Measurements from ENCODE around the gene CNIH1.
"Not testable (repeated sequence)": the region's sequence is repeated elsewhere in the genome, so short reads cannot be mapped to it uniquely, and the experiment has no call there.

CNIH1 gene

DNA sequence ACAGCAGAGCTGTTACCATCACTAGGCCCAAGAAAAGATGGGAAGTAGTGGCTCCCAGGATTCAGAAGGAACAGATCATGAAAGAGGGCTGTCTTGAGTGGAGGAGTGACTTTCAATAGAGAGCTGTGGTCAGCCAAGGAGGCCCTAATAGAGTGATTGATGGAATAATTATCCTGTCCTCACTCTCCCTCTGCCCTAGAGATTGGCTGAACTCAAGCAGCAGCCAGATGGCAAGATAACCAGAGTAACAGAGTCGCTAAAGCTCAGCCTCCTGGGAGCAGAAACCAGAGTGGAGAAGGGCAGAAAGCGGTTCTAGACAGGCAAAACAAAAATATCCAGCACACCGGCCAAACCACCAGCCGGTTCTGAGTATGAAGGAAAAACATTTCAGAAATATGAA is 24.5 kb upstream of the CNIH1 start:
- TF ChIP-seq ZFX (IDR thresholded peaks at IDR 0.05; ENCODE audit: borderline replicate concordance), result no peak
- TF ChIP-seq, protein P1, sequence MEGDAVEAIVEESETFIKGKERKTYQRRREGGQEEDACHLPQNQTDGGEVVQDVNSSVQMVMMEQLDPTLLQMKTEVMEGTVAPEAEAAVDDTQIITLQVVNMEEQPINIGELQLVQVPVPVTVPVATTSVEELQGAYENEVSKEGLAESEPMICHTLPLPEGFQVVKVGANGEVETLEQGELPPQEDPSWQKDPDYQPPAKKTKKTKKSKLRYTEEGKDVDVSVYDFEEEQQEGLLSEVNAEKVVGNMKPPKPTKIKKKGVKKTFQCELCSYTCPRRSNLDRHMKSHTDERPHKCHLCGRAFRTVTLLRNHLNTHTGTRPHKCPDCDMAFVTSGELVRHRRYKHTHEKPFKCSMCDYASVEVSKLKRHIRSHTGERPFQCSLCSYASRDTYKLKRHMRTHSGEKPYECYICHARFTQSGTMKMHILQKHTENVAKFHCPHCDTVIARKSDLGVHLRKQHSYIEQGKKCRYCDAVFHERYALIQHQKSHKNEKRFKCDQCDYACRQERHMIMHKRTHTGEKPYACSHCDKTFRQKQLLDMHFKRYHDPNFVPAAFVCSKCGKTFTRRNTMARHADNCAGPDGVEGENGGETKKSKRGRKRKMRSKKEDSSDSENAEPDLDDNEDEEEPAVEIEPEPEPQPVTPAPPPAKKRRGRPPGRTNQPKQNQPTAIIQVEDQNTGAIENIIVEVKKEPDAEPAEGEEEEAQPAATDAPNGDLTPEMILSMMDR (IDR thresholded peaks at IDR 0.05), result no peak
- H3K27ac ChIP-seq, result no peak overlapping the region

DNA sequence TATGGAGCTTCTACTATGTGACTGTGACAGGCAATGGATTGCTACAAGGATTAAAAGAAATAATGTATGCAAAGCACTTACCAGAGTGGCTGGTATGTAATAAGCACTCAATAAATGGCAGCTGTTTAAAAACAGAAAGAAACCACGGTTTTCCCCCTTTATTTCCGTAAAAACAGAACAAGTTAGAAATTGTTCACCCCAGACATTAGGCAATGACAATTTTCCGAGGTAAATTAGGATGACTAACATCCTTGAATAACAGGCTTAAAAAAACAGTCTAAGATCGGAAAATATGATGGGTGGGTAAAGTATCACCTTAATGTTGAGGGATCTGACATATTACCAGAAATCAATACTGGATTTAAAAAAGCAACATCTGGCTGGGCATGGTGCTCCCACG is 20.9 kb upstream of the CNIH1 start:
- TF ChIP-seq ZFX (IDR thresholded peaks at IDR 0.05; ENCODE audit: borderline replicate concordance), result no peak
- TF ChIP-seq, protein P1 (IDR thresholded peaks at IDR 0.05), result no peak
- H3K27ac ChIP-seq, result no peak overlapping the region

DNA sequence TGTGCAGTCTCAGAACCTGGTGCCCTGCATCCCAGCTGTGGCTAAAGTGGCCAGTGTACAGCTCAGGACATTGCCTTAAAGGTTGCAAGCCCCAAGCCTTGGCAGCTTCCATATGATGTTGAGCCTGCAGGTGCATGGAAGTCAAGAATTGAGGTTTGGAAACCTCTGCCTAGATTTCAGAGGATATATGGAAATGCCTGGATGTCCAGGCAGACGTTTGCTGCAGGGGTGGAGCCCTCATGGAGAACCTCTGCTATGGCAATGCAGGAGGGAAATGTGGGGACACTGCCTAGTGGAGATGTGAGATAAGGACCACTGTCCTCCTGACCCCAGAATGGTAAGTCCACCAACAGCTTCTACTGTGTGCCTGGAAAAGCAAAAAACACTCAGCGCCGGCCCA is 17.9 kb upstream of the CNIH1 start:
- H3K27ac ChIP-seq, result no peak overlapping the region
- no peak for TF ChIP-seq ZFX (IDR thresholded peaks at IDR 0.05; ENCODE audit: borderline replicate concordance)
- TF ChIP-seq, protein P1 (IDR thresholded peaks at IDR 0.05), result no peak

DNA sequence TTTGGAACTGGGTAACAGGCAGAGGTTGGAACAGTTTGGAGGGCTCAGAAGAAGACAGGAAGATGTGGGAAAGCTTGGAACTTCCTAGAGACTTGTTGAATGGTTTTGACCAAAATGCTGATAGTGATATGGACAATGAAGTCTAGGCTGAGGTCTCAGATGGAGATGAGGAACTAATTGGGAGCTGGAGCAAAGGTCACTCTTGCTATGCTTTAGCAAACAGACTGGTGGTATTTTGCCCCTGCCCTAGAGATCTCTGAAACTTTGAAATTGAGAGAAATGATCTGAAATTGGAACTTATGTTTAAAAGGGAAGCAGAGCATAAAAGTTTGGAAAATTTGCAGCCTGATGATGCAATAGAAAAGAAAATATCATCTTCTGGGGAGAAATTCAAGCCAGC is 17.4 kb upstream of the CNIH1 start:
- H3K27ac ChIP-seq, result not testable (repeated sequence)

DNA sequence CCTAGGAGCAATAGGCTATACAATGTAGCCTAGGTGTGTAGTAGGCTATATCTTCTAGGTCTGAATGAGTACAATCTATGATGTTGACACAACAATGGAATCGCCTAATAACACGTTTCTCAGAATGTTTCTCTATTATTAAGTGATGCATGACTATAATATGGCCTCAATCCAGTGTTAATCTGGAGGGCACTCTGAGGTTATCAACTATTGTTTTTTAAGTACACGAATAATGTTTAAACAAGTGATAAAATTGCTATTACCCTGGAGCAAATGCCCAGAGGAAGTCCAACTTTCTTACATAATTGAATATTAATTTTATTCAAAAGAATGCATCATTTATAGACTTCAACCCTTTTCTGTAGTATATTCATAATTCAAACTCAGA is 16.4 kb upstream of the CNIH1 start:
- TF ChIP-seq, protein P1 (IDR thresholded peaks at IDR 0.05), result no peak
- TF ChIP-seq ZFX (IDR thresholded peaks at IDR 0.05; ENCODE audit: borderline replicate concordance), result no peak
- no peak overlapping the region for H3K27ac ChIP-seq

DNA sequence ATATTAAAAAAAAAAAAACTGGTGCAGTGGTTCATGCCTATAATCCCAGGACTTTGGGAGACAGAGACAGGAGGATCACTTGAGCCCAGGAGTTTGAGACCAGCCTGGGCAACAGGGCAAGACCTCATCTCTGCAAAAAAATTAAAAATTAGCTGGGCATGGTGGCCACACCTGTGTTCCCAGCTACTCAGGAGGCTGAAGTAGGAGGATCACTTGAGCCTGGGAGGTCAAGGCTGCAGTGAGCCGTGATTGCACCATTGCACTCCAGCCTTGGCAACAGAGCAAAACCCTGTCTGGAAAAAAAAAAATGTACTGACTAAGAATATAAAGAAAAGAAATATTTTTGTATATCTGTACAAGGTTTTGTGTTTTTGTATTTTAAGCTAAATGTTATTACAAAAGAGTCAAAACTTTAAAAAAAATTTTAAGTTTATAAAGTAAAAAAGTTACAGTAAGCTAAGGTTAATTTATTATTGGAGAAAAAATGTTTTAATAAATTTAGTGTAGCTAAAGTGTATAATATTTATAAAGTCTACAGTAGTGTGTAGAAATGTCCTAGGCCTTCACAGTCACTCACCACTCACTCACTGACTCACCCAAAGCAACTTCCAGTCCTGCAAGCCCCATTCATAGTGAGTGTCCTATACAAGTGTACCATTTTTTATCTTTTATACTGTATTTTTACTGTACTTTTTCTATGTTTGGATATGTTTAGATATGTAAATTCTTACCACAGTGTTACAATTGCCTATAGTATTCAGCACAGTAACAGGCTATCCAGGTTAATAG is 15.8 kb upstream of the CNIH1 start:
- not testable (repeated sequence) for H3K27ac ChIP-seq

DNA sequence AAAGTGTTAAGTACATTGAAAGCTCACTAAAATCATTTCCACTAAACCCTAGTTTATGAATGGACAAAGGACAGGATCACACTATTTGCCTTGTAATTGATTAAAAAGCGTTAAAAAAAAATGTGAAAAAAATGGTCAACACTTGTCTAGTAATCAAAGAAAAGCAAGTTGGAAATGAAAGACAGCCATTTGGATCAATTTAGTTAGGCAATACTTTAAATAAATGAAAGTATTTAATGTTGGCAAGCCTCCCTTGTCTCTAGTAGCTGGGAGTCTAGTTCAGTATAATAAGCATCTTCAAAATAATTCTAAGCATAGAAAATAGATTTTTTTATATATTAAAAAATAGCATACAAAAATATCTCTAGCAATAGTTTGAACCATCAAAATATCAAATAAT is 14.2 kb upstream of the CNIH1 start:
- no peak overlapping the region for H3K27ac ChIP-seq
- TF ChIP-seq, protein P1 (IDR thresholded peaks at IDR 0.05), result no peak
- no peak for TF ChIP-seq ZFX (IDR thresholded peaks at IDR 0.05; ENCODE audit: borderline replicate concordance)

DNA sequence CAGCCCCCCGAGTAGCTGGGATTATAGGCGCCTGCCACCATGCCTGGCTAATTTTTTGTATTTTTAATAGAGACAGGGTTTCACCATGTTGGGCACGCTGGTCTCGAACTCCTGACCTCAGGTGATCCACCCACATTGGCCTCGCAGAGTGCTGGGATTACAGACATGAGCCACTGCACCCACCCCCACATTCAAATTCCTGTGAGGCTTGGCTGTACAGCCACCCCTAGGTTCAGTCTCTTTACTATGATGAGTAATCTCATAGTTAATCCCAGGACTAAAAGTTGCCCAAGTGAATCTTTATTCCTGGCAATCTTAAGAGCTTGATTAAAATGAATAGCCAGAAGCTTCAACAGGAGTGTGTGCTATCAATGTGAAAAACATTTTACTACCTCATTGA is 12.8 kb upstream of the CNIH1 start:
- H3K27ac ChIP-seq, result not testable (repeated sequence)

DNA sequence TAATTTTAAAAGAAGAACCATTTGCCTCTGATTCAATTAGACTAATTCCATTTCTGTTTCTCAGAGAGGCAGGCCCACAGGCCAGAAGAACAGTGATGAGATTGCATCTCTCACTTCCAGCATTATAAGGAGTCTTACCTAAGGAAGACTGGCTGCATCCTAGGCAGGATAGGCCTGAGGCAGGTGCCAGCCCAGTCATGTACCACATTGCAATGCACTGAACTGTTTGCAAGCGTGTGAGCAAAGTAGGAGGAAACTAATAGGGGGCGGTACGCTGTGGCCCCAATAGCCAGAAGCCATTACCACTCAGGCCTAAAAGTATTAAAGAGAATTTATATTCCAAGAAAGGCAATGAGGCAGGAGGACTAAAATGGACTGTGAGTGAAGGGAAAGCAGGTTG is 12.1 kb upstream of the CNIH1 start:
- no peak for TF ChIP-seq ZFX (IDR thresholded peaks at IDR 0.05; ENCODE audit: borderline replicate concordance)
- TF ChIP-seq, protein P1 (IDR thresholded peaks at IDR 0.05), result no peak
- H3K27ac ChIP-seq, result no peak overlapping the region
